GM12892 (cell line): ENCODE measurements around the gene BBLN.

Source experiments
- POLR2A ChIP-seq: IDR thresholded peaks from 2 replicates; pipeline ENCODE4 v1.6.1; 2011; ENCODE audit warnings: low read depth, low read length, control low read depth
- POLR2AphosphoS5 ChIP-seq: IDR thresholded peaks from 2 replicates; pipeline ENCODE4 v1.6.1; 2011; ENCODE audit warnings: low read depth, low read length, control low read depth
- TAF1 ChIP-seq: IDR thresholded peaks from 2 replicates; pipeline ENCODE4 v1.6.1; 2011; ENCODE audit warnings: low read depth, mild to moderate bottlenecking, control low read depth, low read length, borderline replicate concordance

DNA sequence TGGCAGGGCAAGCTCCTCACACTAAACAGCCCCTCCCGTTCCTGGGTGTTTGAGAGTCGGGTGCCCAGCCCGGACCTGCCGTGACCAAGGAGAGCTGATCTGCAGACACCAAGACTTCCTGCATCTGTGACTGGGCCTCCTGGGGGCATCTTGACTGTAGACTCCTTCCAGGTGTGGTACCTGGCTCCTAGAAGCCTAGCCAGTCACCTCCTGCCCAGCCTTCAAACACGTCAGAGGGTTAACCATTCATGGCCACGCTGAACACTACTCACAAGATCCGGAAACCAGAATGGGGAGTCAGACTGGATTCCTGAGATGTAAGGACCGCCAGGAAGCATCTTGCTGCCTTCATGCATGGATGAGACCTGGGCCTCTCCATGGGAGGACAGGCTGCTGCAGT, 14.5 kb upstream of the BBLN start:
- no peak for TF ChIP-seq POLR2AphosphoS5
- TF ChIP-seq POLR2A = no peak
- no peak for TF ChIP-seq TAF1
